Measurements from ENCODE around the gene KANSL3.
"Not testable (repeated sequence)": the region's sequence is repeated elsewhere in the genome, so short reads cannot be mapped to it uniquely, and the experiment has no call there.

Gene KANSL3

GRCh38 chr2:96654791-96655190 is 16.7 kb upstream of the KANSL3 start:
- DNase-seq (ENCODE audit: low spot score): not testable (repeated sequence)

DNA sequence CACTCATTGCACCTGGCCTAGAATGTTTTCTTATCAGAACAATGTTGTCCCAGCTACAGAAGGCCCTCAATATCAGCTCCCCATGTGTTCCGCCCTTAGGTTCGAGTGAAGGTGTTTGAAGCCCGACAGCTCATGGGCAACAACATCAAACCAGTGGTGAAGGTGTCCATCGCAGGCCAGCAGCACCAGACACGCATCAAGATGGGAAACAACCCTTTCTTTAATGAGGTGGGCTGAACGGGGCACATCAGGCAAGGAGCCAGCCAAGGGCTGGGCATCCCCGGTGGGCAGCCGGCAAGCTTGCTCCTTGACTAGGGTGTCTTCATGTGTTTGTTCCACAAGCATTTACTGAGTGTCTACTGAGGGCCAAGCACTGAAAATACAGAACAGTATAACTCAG is 13.7 kb upstream of the KANSL3 start:
- DNase-seq (ENCODE audit: low spot score): no peak

DNA sequence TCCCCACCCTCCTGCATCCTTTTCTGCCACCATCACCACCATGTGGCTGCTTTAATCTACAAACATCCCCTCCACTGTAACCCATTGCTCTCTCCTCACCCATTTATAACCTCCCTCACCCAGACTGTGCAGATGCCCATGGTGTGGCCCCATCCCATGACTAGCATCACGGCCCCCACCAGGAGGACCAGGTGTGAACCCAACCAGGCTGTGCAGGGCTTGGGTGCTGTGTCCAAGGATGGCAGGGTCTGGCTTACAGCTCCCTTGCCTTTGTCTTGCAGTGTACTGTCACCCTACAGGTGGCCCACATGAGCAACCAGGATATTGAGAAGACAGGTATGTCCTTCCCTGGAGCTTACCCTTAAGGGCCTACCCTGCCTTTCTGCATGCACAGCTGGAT is 11.2 kb upstream of the KANSL3 start:
- DNase-seq (ENCODE audit: low spot score): no peak

DNA sequence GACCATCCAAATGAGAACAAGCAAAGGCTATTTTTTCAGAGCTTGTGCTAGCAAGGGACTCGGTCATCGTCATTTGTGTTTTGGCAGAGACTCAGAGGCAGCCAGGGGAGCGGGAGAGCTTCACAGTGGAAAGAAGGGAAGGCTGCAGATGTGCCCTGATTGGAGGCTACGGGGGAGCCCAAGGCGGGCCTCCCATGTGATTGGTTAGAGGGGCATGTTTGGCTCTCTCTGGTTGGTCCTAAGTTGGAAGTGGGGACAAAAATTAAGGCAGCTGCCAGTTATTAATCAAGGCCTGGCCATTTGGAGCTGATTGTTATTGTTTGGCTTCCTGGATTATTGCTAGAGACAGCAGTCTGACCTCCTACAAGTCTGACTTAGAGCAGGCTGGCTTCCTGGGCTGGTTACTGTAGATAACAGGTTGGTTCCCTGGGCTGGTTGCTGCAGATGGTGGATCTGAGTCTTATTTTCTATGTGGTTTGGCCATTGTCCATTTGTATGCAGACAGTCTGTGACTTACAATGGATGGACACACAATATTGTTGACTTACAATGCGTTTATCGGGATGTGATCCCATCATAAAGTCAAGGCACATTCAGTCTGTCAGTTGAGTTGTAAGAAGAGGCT is 10.3 kb upstream of the KANSL3 start:
- DNase-seq (ENCODE audit: low spot score): no peak

DNA sequence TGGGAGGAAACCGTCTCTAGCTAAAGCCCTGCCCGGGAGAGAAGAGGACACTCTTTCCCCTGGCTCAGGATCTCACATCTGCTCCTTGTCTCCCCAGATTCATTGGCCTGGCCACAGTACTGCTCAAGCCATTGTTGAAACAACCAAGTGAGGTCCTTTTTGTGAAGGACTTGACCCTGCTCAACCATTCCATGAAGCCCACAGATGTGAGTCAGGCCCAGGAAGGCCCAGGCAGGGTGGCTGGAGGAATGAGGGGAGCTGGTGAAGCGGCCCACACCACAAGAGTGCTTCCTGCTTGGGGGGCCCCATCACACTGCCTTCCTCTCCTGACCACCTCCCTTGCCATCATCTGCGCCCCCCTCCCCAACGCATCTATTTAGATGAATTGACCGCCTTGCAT is 9.6 kb upstream of the KANSL3 start:
- DNase-seq (ENCODE audit: low spot score): no peak

DNA sequence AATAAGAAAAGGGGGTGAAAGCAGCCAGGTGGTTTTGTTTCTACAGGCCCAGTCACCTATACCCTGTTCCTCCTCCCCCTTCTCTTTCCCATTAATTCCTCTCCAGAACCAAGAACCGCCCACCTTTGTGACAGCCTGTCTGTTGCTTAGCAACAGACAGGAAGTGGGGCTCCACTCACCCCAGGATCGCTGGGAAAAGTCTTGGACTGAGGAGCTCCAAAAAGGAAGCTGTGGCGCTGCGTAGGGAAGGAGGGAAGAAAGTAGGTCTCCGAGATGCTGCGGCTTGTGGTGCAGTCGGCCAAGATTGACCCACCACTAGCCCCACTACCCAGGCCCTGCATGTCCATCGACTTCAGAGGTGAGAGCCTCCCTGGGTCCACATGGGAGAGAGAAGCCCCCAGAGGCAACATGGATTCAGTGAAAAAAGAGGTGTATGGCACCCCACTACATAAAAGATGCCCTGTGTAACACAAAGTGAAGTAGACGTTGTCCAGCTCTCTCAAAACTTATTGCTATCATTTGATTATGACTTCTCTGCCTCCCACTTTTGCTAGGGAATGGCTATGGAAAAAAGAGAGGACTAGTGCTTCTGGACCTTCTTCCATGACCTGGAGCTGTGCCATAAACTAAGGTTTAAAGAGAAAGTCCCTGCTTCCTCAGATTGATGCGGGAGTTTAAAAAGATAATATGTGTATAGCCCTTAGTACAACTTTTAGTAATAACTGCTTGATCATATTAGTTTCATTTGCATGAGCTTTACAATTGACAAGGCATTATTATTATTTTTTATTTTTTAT is 4.7 kb upstream of the KANSL3 start, which contains the start of gene FER1L5:
Gene FER1L5 (plus strand): TSS at position 201 of the 797 bp plus-strand sequence. CDS start 73 bp downstream, at position 274.
- DNase-seq (ENCODE audit: low spot score): no peak

GRCh38 chr2:96637385-96638143 is 548 bp downstream of the KANSL3 start:
- DNase-seq (ENCODE audit: low spot score): peak; percentile 75

- no peak for DNase-seq (ENCODE audit: low spot score)
Measured at GRCh38 chr2:96636551-96637171, 1.5 kb downstream of the KANSL3 start.

- no peak for DNase-seq (ENCODE audit: low spot score)
Measured at GRCh38 chr2:96633641-96634040, 4.5 kb downstream of the KANSL3 start.

- no peak for DNase-seq (ENCODE audit: low spot score)
Measured at GRCh38 chr2:96631804-96632435, 6.2 kb downstream of the KANSL3 start.

DNA sequence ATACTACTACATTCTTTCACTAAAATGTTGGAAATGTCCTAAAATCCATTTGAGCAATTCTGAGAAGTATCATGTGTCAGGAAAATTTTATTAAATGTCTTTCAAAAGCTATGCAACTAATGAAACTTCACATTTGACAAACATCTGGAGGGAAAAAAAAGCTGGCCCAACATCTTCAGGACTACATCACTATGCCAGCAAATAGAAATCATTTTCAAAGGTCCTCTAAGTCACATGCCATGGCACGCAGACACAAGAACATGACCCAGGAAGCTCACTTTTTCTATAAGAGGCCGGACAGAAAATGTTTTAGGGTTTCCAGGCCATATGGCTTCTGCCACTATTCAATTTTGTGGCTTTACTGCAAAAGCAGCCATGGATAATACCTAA is 11.6 kb downstream of the KANSL3 start:
- DNase-seq (ENCODE audit: low spot score): no peak

DNA sequence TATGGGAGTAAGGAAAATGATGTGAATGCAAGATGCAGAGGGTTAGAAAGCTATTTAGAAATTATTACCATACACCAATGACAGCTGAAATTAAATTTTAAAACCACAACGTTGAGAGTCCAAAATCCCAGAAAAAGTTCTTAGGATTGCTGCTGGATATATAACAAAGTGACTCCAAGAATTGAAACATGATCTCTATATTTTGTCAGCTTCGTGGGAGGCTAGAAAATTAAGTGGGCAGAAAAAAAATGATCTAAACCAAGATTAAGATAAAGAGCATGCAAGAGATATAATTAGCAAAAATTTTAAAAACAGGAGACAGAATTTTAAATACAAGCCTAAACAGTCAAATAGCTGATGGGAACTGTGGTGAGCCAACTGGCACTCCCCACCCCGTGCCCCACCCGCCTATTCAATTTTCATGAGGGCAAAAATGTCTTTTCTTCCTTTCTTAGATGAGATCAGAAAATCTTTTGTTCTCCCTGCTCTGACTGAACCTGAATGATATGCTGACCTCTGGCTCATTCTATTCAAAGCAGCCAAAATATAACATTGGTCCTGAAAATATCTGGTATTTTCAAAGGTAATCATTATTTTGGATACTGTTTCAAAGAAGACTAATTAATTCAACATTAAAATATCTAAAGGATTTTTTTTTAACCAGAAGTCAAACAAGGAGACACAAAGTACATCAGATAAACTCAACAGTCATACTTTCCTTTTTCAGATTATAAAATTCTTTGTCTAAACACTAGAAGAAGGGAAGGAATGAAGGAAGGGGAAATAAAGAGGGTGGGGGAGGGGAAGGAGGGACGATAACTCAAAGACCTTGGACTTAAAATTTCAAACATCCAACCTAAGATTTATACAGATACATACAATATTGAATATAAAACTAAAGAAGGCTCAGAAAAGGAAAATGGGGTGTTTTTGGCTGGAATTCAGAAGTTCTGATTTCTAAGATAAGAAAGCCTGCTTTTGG is 12.2 kb downstream of the KANSL3 start:
- no peak for DNase-seq (ENCODE audit: low spot score)

- DNase-seq (ENCODE audit: low spot score): no peak
Measured at GRCh38 chr2:96623116-96623515, 15.0 kb downstream of the KANSL3 start.

DNA sequence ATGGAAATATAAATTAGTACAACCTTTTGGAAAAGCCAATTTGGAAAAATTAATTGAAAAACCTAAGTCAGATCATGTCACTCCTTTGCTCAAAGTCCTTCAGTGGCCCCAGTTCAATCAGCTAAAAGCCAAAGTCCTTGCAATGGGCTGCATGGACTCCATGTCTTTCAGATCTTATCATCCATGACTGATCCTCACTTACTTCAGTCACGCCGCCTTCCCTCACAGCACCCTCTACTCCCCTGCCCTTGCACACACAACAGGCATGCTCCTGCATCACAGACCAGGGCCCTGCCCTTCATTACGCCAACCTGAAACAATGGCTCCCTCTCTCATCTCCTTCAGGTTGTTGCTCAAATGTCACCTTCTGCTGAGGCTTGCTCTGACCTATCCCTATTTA is 15.6 kb downstream of the KANSL3 start:
- DNase-seq (ENCODE audit: low spot score): no peak

- no peak for DNase-seq (ENCODE audit: low spot score)
Measured at GRCh38 chr2:96618596-96619283, 19.4 kb downstream of the KANSL3 start.

GRCh38 chr2:96617012-96617411 is 21.1 kb downstream of the KANSL3 start:
- DNase-seq (ENCODE audit: low spot score): no peak

DNA sequence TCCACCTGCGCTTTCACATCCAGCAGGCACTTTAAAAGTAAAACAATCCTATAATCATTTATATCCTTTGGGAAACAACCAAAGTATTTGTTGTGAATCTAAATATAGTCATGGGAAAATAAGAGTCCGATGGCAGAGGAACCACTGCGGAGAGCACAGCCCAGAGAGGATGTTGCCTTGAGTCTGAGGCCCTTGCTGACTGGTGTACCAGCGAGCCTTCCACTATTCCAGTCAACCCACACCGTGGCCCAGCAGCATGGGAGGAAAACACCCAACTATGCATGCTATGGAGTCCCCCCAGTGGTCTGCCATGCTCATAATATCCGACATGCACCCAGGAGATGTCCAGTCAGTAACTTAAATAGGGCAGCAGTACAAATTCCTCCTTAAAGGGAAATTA is 21.6 kb downstream of the KANSL3 start:
- DNase-seq (ENCODE audit: low spot score): no peak

- DNase-seq (ENCODE audit: low spot score): no peak
Measured at GRCh38 chr2:96616128-96616527, 22.0 kb downstream of the KANSL3 start.

DNA sequence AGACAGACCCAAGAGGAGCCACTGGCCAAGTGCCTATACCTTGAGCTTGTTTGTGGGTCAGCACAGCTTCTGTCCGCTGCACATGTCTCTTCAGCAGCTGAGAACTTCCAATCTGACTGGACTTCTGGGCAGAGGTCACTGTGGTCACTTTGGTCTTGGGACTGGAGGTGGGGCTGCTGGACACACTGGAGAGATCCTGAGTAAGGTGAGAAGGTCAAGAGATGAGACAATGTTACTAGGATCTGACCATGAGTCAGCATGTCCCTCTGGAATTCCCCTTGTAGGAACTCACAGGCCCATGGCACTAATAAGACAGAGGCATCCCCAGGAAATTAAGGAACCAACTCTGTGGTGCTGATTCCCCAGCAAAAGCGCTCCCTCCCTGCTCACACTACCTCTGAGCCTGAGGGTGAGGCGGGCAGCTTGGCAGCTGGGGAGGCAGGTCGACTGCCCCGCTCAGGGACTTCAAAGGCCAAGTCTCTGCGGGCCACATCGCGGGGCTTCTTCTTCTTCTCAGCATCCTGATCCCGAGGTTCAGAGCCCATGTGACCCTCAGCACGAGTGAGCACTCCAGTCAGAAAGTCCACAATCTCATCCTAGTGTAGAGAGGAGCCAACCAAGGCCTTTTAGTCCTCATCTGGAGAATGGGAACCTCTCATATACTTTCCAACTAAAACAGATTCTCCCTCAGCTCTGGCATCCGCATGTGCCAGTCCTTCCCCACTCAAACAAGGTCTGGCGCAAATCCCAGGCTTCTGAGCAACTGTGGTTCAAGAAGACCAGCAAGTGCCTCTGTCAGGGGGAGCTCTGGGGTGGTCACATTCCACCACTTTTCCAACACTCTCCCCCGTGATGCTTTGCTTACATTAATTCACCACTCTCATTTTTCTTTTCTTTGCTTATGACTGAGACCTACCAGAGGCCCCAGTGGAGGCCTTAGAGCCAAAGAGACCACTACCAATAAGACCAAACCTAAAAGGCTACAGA is 29.4 kb downstream of the KANSL3 start:
- no peak for DNase-seq (ENCODE audit: low spot score)
